Astrocyte (in vitro differentiated cells and primary cell): ENCODE data around the gene CASR. TPM values are rescaled to one million over a fixed set of nuclear protein-coding genes. Genes with fewer than 3 reads are reported as not detected.

Source experiments
- DNase-seq: peaks from one replicate; pipeline ENCODE4 v3.0.0-alpha.2; 2010; ENCODE audit warnings: low read depth
- FAIRE-seq: peaks from 2 replicates; lab custom pipeline; 2011; peaks lifted over from hg19 to GRCh38; lab: Jason Lieb, UNC
- H2AFZ ChIP-seq: 2 replicates; pipeline ENCODE4 v1.6.0; 2012; ENCODE audit warnings: low read depth, low read length, inconsistent platforms
- H3K27ac ChIP-seq: 2 replicates; pipeline ENCODE4 v1.5.1; 2011; ENCODE audit warnings: low read depth, low read length, inconsistent platforms
- H3K27me3 ChIP-seq: 2 replicates; pipeline ENCODE4 v1.6.0; 2011; ENCODE audit warnings: low read length, inconsistent platforms; ENCODE audit not compliant: insufficient read depth
- H3K36me3 ChIP-seq: 2 replicates; pipeline ENCODE4 v1.5.1; 2011; ENCODE audit warnings: low read length, inconsistent platforms; ENCODE audit not compliant: insufficient read depth
- H3K4me1 ChIP-seq: 2 replicates; pipeline ENCODE4 v1.5.1; 2011; ENCODE audit warnings: low read length, inconsistent platforms; ENCODE audit not compliant: insufficient read depth
- H3K4me2 ChIP-seq: 2 replicates; pipeline ENCODE4 v1.6.0; 2012; ENCODE audit warnings: low read length, inconsistent platforms
- H3K4me3 ChIP-seq: 2 replicates; pipeline ENCODE4 v1.5.1; 2011; ENCODE audit warnings: low read depth, mild to moderate bottlenecking, low read length, inconsistent platforms; ENCODE audit not compliant: insufficient read depth
- H3K79me2 ChIP-seq: 2 replicates; pipeline ENCODE4 v1.6.0; 2012; ENCODE audit warnings: mild to moderate bottlenecking, low read length, inconsistent platforms; ENCODE audit not compliant: insufficient read depth
- H3K9ac ChIP-seq: 2 replicates; pipeline ENCODE4 v1.6.0; 2012; ENCODE audit warnings: mild to moderate bottlenecking, low read length, inconsistent platforms
- H3K9me3 ChIP-seq: 2 replicates; pipeline ENCODE4 v1.5.1; 2012; ENCODE audit warnings: low read depth, mild to moderate bottlenecking, low read length, inconsistent platforms; ENCODE audit not compliant: insufficient read depth
- H4K20me1 ChIP-seq: 2 replicates; pipeline ENCODE4 v1.6.0; 2012; ENCODE audit warnings: low read length, inconsistent platforms; ENCODE audit not compliant: insufficient read depth
- H3K27ac Mint-ChIP-seq: one replicate; pipeline ENCODE4 v1.8.0; 2021; ENCODE audit warnings: mild to moderate bottlenecking, mixed read lengths; ENCODE audit not compliant: unreplicated experiment
- H3K27me3 Mint-ChIP-seq: one replicate; pipeline ENCODE4 v1.8.0; 2021; ENCODE audit warnings: low read depth, mixed read lengths; ENCODE audit not compliant: unreplicated experiment
- H3K36me3 Mint-ChIP-seq: one replicate; pipeline ENCODE4 v1.8.0; 2021; ENCODE audit warnings: low read depth, mixed read lengths; ENCODE audit not compliant: unreplicated experiment
- H3K4me1 Mint-ChIP-seq: one replicate; pipeline ENCODE4 v1.8.0; 2021; ENCODE audit warnings: low read depth, mixed read lengths; ENCODE audit not compliant: unreplicated experiment
- H3K4me3 Mint-ChIP-seq: one replicate; pipeline ENCODE4 v1.8.0; 2021; ENCODE audit warnings: mild to moderate bottlenecking, moderate library complexity, mixed read lengths; ENCODE audit not compliant: unreplicated experiment
- H3K9me3 Mint-ChIP-seq: one replicate; pipeline ENCODE4 v1.8.0; 2021; ENCODE audit warnings: mild to moderate bottlenecking, mixed read lengths; ENCODE audit not compliant: unreplicated experiment
- EZH2 ChIP-seq: IDR thresholded peaks from 2 replicates; pipeline ENCODE4 v1.6.1; 2012; ENCODE audit warnings: mild to moderate bottlenecking, low read length, inconsistent platforms; ENCODE audit not compliant: insufficient read depth
- total RNA-seq: library from RNA; stranded (reverse); gene quantifications from 2 replicates; pipeline ENCODE4 v1.2.1, GENCODE V29; 2021
- TF ChIP-seq, protein P1 (sequence below): IDR thresholded peaks from 2 replicates; pipeline ENCODE4 v1.5.1; 2011; ENCODE audit warnings: low read depth, mild to moderate bottlenecking, inconsistent platforms, low read length, moderate library complexity; ENCODE audit not compliant: insufficient read depth

The CASR gene
- total RNA-seq, 1 donor from 2014 or later: not detected

DNA sequence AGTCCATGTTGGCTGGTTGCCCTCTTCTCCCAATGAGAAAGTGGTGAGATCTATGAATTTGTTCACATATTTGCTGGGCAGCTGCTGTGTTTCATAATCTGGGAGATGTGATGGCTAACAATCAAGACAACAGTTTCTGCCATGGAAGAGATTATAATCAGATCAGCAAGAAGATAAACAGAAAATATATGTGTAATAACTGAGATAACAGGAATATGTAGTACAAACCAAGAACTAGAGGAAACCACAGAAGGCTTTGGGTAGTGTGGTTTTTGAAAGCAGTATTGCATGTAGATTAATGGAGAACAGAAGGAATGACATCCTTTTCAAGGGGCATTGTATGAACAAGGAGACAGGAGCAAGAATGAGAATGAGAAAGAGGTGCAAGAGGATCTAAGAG lies 129.4 kb downstream of the CASR start:
- Mint-ChIP-seq H3K4me1 (peaks cover 1% of the 10 kb centered on the region), H3K4me3 (no peak overlapping the region), H3K36me3 (no peaks in the 10 kb centered on the region), H3K9me3 (peaks cover 2% of the 10 kb centered on the region), H3K27ac (no peak overlapping the region), H3K27me3 (peaks cover 3% of the 10 kb centered on the region)
- no peaks in the 10 kb centered on the region for H3K27me3 ChIP-seq
- FAIRE-seq (no peak), DNase-seq (no peak)
- H3K4me3 ChIP-seq: no peak overlapping the region
- H3K27ac ChIP-seq: no peak overlapping the region
- no peaks in the 10 kb centered on the region for H3K4me1 ChIP-seq
- H3K4me2 ChIP-seq: no peak overlapping the region
- H3K79me2 ChIP-seq: no peaks in the 10 kb centered on the region
- H2AFZ ChIP-seq: no peak overlapping the region
- H4K20me1 ChIP-seq: no peaks in the 10 kb centered on the region
- H3K36me3 ChIP-seq: no peaks in the 10 kb centered on the region
- H3K9ac ChIP-seq: no peak overlapping the region
- no peak for TF ChIP-seq EZH2
- TF ChIP-seq, protein P1, sequence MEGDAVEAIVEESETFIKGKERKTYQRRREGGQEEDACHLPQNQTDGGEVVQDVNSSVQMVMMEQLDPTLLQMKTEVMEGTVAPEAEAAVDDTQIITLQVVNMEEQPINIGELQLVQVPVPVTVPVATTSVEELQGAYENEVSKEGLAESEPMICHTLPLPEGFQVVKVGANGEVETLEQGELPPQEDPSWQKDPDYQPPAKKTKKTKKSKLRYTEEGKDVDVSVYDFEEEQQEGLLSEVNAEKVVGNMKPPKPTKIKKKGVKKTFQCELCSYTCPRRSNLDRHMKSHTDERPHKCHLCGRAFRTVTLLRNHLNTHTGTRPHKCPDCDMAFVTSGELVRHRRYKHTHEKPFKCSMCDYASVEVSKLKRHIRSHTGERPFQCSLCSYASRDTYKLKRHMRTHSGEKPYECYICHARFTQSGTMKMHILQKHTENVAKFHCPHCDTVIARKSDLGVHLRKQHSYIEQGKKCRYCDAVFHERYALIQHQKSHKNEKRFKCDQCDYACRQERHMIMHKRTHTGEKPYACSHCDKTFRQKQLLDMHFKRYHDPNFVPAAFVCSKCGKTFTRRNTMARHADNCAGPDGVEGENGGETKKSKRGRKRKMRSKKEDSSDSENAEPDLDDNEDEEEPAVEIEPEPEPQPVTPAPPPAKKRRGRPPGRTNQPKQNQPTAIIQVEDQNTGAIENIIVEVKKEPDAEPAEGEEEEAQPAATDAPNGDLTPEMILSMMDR: no peak
- H3K9me3 ChIP-seq: no peaks in the 10 kb centered on the region

DNA sequence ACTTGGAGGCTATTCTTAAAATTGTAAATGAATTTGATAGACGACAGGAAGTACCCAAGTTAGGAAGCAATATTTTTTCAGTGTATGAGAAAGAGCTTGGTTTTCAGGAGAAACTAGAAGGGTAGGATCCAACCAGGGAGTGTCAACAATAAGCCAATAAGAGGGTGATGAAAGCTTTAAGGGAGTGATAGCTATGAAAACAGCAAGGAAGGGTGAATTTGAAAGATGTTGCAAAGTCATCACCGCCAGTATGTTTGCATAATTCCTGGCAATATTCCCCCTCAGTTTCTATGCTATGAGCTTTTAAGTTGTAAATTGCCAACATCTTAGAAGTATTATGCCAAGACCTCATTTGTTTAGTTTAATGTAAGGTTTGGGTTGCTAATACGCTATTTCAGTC lies 129.8 kb downstream of the CASR start:
- no peak overlapping the region for H2AFZ ChIP-seq
- H3K4me1 Mint-ChIP-seq: peaks cover 1% of the 10 kb centered on the region
- no peaks in the 10 kb centered on the region for H3K79me2 ChIP-seq
- peaks cover 5% of the 10 kb centered on the region for H3K9me3 Mint-ChIP-seq
- no peaks in the 10 kb centered on the region for H3K4me1 ChIP-seq
- H3K27ac Mint-ChIP-seq: no peak overlapping the region
- H3K27me3 ChIP-seq: no peaks in the 10 kb centered on the region
- H3K4me3 Mint-ChIP-seq: no peak overlapping the region
- FAIRE-seq (no peak), DNase-seq (no peak)
- no peak overlapping the region for H3K27ac ChIP-seq
- no peaks in the 10 kb centered on the region for H4K20me1 ChIP-seq
- TF ChIP-seq, protein P1: no peak
- H3K36me3 Mint-ChIP-seq: no peaks in the 10 kb centered on the region
- H3K27me3 Mint-ChIP-seq: peaks cover 3% of the 10 kb centered on the region
- no peak overlapping the region for H3K9ac ChIP-seq
- no peaks in the 10 kb centered on the region for H3K9me3 ChIP-seq
- no peaks in the 10 kb centered on the region for H3K36me3 ChIP-seq
- no peak overlapping the region for H3K4me3 ChIP-seq
- H3K4me2 ChIP-seq: no peak overlapping the region

DNA sequence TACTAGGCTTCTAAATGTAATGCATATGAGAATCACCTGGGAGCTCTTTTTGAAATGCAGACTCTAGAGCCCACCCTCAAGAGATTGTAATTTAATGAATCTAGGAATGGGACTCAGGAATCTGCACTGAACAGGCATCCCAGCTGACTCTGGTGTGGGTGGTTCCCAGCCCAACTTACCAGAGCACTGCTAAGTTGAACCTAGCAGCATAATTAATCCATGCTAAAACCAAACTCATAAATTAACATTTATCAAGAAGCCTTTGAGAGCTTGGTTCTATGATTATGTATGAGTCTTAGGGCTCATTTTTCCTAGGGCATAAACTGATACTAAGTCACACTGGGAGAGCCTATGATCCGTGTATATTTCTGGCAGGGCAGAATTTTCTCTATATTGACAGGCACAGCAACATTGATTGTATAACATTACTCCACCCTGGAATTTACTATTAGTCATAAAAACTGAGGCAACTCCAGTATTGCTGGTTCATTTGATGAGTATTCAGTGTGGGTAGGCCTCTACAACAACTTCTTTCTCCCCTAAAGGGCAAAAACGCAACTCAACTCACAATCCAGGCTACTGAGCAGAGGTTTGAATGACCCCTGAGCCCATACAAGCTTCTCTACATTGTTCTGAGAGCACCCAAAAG lies 130.9 kb downstream of the CASR start:
- H3K4me3 Mint-ChIP-seq: no peak overlapping the region
- no peak overlapping the region for H3K27ac ChIP-seq
- H3K27me3 Mint-ChIP-seq: no peaks in the 10 kb centered on the region
- FAIRE-seq (no peak), DNase-seq (no peak)
- H3K9ac ChIP-seq: no peak overlapping the region
- no peaks in the 10 kb centered on the region for H3K36me3 ChIP-seq
- no peak overlapping the region for H3K4me3 ChIP-seq
- no peaks in the 10 kb centered on the region for H3K9me3 ChIP-seq
- H3K79me2 ChIP-seq: no peaks in the 10 kb centered on the region
- H3K4me1 Mint-ChIP-seq: peaks cover 1% of the 10 kb centered on the region
- no peaks in the 10 kb centered on the region for H4K20me1 ChIP-seq
- no peaks in the 10 kb centered on the region for H3K4me1 ChIP-seq
- H3K27ac Mint-ChIP-seq: no peak overlapping the region
- no peak overlapping the region for H2AFZ ChIP-seq
- H3K27me3 ChIP-seq: no peaks in the 10 kb centered on the region
- peaks cover 5% of the 10 kb centered on the region for H3K9me3 Mint-ChIP-seq
- TF ChIP-seq, protein P1: no peak
- TF ChIP-seq EZH2: no peak
- no peaks in the 10 kb centered on the region for H3K36me3 Mint-ChIP-seq
- no peak overlapping the region for H3K4me2 ChIP-seq
